ENCODE measurements around the gene DGKD. TPM values are rescaled to one million over a fixed set of nuclear protein-coding genes. Genes with fewer than 3 reads are reported as not detected.

DGKD gene
- total RNA-seq, 2 donors from 2014 or later, result 21.5 to 63.1 TPM

DNA sequence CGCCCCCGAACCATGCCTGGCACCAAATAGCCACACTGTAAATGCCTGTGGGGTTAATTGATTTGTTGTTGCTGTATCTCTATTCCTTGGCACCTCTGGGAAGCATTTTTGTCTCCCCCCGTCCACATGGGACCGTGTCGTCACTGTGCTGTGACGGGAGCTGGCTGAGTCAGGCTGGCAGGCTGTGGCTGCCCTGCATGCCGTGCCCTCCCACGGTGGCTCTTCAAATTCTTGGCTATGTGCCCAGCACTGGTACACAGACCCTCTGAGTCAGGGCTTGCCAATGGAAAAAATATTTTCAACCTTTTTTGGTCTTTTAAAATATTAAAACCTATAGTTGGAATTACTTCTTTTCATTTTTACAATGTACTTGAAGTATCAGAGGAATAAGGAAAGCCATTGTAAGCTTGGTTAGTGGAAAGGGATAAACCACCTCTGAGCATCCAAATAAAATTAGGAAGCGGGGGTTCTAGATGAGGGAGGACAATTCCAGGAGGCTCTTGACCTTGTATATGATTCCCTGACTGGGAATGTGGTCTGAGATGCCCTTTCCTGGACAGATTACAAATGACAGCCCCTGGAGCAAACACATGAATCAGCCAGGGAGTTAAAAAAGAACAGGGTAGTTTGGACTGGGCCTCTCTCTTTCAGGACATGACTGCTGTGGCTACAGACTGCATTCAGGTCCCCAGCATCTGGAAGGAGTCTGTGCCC is 59.4 kb downstream of the DGKD start:
- H3K4me3 ChIP-seq, result no peak overlapping the region
- H3K9me3 ChIP-seq, result no peaks in the 10 kb centered on the region
- no peaks in the 10 kb centered on the region for H3K36me3 ChIP-seq
- peak overlapping the region in 1 of 2 donors; percentile 12 for H3K27ac ChIP-seq
- WGBS, result 27% methylated on average over 9 of the region's 9 CpGs
- intact Hi-C loops (cut with DNase I), result no loop called here
- TF ChIP-seq CTCF (IDR thresholded peaks at IDR 0.05), result no peak
- no peak for TF ChIP-seq POLR2AphosphoS5 (IDR thresholded peaks at IDR 0.05)
- no peak for TF ChIP-seq POLR2A (IDR thresholded peaks at IDR 0.05)
- H3K27me3 ChIP-seq (replicated peaks; ENCODE audit: insufficient read depth), result no peaks in the 10 kb centered on the region
- DNase-seq (ENCODE audit: low spot score), result no peak
- peaks cover 7% of the 10 kb centered on the region for H3K4me1 ChIP-seq (replicated peaks)

DNA sequence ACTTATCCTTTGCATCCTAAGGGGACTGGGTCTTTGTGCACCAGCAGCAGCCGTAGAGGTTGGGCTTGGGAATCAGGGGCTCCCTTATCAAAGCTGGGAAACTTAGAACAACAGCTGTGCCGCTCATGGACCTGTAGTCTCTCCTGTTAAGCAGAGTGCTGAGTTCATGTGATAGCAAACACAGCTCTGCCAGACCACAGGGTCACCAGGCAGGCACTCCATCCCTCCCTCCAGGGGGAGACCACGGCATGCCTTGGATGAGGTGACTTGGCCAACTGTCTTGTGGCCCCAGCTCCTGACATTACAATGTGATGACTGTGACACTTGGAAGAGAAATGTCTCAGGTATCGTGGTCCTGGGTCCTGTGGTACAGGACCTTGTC is 60.0 kb downstream of the DGKD start:
- TF ChIP-seq POLR2A (IDR thresholded peaks at IDR 0.05), result no peak
- no peak for TF ChIP-seq CTCF (IDR thresholded peaks at IDR 0.05)
- TF ChIP-seq POLR2AphosphoS5 (IDR thresholded peaks at IDR 0.05), result no peak
- 86% methylated on average over 4 of the region's 4 CpGs for WGBS
- DNase-seq (ENCODE audit: low spot score), result no peak
- intact Hi-C loops (cut with DNase I), result no loop called here
- Histone ChIP-seq H3K27me3 (replicated peaks; ENCODE audit: insufficient read depth) (no peaks in the 10 kb centered on the region), H3K36me3 (no peaks in the 10 kb centered on the region), H3K4me1 (replicated peaks) (peaks cover 7% of the 10 kb centered on the region), H3K4me3 (no peak overlapping the region), H3K27ac (peak overlapping the region in 1 of 2 donors; percentile 12), H3K9me3 (no peaks in the 10 kb centered on the region)

- Histone ChIP-seq H3K4me1 (replicated peaks) (peaks cover 7% of the 10 kb centered on the region), H3K27ac (no peak overlapping the region), H3K36me3 (no peaks in the 10 kb centered on the region), H3K27me3 (replicated peaks; ENCODE audit: insufficient read depth) (no peaks in the 10 kb centered on the region), H3K9me3 (no peaks in the 10 kb centered on the region), H3K4me3 (no peak overlapping the region)
- no peak for TF ChIP-seq POLR2AphosphoS5 (IDR thresholded peaks at IDR 0.05)
- TF ChIP-seq POLR2A (IDR thresholded peaks at IDR 0.05), result no peak
- no peak for TF ChIP-seq CTCF (IDR thresholded peaks at IDR 0.05)
- WGBS, result 48% methylated on average over 5 of the region's 5 CpGs
- DNase-seq (ENCODE audit: low spot score), result no peak
- intact Hi-C loops (cut with DNase I), result no loop called here
These were observed 60.7 kb downstream of the DGKD start for GRCh38 chr2:233414777-233415570.

DNA sequence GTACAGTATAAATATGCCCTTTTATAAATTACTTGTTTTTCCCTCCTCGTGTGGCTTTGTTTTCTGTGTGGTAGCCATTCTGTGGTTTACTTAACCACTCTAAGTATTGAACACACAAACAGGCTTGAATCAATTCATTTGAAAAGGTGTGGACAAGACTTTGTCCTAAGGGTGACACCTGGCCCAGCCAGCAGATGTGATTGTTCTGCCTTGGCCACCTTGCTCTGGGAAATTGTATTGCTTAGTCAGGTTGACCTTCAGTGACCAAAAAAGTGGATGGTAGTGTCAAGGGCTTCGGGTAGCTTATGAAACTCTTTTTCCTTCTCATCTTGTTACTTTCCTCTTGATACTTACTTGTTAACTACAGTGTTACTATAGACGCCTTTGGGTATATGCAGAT is 61.9 kb downstream of the DGKD start:
- Histone ChIP-seq H3K4me1 (replicated peaks) (peaks cover 7% of the 10 kb centered on the region), H3K4me3 (no peak overlapping the region), H3K9me3 (no peaks in the 10 kb centered on the region), H3K36me3 (no peaks in the 10 kb centered on the region), H3K27ac (no peak overlapping the region), H3K27me3 (replicated peaks; ENCODE audit: insufficient read depth) (no peaks in the 10 kb centered on the region)
- DNase-seq (ENCODE audit: low spot score), result no peak
- intact Hi-C loops (cut with DNase I), result no loop called here
- 87% methylated on average over 3 of the region's 3 CpGs for WGBS
- TF ChIP-seq CTCF (IDR thresholded peaks at IDR 0.05) (no peak), POLR2A (IDR thresholded peaks at IDR 0.05) (no peak), POLR2AphosphoS5 (IDR thresholded peaks at IDR 0.05) (no peak)

Data from prostate gland (tissue), 2 donors.